NCI-H1092 (cell line): Measurements from ENCODE around the gene HTR7.

ENCODE experiments used
- DNase-seq: peaks from one replicate; lab custom pipeline; 2025; lab: John Stamatoyannopoulos, UW

Gene HTR7

DNA sequence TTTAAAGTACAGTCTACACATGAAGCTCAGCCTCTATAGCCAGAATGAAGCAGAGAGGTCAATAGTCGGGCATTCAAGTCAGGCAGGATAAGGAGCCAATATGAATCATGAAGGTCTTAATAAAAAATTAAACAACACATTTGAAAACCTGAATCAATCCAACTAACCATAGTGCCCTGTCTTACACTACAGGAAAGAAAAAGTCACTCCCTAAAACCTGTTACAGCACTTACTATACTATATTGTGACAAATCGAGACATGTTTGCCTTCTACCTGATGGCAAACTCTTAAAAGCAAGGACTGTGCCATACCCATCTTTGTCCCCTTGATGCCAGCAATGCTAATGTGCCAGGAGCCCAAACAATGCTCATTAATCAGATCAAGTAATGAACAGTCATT, 117.6 kb downstream of the HTR7 start:
- DNase-seq, result no peak

DNA sequence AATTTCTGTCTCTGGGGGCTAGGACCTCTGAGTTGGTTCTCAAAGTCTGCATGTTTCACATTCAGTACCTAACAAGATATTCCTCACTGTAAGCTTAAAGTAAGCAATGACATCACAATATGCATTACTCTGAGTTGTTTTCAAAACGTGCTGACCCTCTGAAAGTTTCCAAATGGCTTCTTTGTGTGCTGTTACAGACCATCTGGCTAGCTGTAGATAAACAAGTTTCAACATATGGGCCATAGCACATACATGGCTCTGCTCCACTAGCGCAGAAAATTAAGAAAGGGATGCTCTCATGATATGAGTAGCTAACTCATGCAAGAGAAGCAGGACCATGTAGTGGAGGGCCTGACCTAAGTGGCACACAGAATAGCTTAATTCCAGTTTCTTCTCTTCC, 119.0 kb downstream of the HTR7 start:
- DNase-seq, result no peak

DNA sequence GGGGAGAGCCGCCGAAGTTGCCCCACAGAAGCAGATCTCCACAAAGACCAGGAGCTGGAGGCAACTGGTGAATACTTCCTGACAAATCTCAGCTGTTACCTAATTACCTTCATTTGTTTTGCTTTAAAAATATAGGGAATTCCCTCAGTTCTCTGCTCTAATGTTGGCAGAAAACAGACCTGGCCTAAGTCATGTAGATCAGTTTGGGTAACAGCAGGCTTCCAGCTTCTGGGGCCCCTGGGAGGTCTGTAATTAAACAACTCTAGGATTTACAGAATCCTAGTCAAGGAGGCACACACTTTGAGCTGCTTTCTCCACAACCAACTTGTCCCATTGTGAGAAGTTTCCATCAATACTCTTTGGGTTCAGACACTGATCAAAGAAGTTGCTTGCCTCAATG, 123.4 kb downstream of the HTR7 start:
- no peak for DNase-seq

DNA sequence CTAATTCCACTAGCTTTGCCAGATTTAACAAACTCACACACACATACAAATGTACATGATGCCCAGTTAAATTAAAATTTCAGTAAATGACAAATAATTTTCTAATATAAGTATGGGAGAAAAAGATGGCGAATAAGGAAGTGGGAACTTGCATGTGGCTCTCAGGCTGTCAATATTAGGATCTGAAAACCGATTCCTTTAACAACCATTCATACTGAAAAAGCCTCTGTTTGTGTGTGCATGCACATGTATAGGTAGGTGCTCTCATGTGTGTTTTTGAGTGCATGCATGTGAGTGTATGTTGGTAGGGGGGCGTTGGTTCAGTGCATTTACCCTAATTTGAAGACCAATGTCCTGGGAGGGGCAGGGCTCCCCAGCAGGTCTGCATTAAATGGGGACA, 125.3 kb downstream of the HTR7 start:
- no peak for DNase-seq

DNA sequence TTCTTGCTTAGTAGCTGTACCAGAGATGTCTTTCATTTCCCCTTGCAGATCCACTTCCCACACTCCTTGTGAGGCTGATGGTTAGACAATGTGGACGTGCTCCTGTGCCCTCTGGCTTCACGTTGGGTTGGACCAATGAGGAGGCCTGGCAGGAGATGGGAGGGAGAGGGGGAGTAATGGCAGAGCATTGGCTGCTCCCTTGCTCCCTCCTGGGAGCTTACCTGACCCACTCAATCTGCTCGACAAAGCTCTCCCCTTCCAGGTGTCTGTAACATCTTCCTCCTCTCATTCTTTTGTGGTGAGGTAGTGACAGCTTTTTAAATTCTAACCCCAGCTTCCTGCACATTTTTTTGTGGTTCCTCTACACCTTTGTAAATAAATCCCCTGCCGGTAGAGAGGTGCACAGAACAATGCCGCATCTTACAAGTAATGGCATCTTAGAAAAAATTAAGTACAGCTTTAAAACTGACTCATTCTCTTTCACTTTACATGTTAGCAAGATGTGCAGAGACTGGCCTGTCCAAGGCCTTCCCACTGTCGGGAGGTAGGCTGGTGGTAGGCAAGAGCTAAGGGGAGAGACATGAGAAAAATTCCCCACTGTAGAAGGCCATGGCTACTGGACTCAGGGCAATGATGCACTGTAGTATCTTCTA, 134.3 kb downstream of the HTR7 start:
- DNase-seq, result no peak

DNA sequence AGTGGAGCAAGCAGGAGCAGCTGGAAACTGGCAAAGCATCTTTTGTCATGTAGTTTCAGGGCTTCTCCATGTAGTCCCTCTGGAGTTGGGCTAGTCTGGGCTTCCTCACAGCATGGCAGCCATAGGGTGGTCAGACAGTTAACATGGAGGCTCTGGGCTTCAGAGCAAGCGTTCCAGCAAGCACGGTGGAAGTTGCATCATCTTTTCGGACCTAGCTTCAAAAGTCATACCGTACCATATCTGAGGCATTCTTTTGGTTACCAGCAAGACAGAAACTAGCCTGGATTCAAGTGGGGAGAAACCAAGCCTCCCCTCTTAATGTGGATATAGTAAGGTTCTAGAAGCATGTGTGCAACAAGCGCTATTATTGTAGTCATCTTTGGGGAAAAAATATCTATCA, 135.0 kb downstream of the HTR7 start:
- DNase-seq, result no peak

DNA sequence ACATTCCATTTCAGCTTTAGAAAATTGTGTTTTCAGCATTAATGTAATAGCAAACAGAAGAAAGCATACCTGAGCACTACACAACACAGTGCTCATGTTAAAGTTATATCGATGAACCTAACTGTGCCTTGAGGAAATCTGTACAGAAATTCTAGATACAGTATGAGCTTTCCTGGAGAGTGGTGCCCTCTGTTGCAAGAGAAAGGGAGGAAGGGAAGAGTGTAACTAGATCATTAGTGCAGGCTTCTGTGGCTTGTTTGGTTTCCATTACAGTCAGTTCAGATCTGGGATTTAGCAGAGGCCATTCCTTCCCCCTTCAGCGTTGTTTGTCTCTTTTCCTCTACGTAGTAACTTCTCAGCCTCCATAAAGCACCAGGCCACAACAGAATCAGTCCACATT, 139.7 kb downstream of the HTR7 start:
- DNase-seq, result no peak

DNA sequence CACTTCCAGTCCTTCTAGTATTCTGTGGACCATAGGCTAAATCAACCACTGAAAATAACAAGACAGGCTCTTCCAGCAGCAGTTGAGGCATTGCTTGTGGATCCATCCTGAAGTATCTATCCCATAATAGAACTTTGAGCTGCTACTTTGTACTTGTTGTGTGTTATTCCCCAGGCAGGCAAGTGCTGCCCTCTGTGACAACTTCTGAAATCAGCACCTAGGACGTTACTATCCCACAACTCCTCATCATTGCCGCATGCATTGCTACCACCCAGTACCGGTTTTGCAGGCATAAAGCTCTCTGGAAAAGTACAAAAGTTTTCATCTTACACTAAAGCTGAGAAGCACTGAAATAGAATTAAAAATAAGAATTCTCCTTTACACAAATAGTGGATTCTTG, 145.3 kb downstream of the HTR7 start:
- no peak for DNase-seq

DNA sequence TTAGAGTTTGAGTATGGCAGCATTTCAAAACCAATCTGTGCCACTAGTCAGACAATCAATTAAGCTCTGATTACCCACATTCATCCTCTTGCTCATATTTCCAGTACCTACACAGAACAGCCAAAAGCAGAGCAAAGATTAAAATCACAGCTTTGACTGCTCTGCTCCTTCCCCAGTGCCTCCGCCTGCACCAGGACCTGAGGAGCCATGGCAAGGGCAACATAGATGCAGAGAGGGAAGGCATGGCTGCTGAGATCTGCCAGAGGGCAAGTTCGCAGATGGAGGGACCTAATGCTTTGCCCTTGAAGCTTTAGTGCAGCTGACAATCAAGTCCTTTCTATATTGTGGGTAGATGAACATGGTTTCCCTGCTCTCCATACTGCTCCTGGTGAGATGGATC, 148.1 kb downstream of the HTR7 start:
- no peak for DNase-seq

DNA sequence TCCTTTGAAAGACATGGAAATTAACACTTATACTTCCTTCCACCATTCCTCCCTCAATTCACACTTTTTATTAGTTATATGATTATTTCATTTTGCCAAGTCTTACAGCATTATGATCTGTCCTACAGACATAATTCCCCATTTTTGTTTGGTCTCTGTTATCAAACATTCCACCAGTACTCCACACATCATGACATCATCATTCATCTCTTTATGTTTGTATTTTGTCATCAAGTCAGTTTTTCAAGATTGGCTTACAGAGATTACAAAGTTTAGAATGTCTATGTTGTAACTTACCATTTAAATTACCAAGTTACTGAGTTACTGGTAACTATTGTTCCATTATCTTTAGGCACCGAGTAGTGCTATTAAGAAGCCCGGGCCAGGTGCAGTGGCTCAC, 150.2 kb downstream of the HTR7 start:
- DNase-seq, result no peak

DNA sequence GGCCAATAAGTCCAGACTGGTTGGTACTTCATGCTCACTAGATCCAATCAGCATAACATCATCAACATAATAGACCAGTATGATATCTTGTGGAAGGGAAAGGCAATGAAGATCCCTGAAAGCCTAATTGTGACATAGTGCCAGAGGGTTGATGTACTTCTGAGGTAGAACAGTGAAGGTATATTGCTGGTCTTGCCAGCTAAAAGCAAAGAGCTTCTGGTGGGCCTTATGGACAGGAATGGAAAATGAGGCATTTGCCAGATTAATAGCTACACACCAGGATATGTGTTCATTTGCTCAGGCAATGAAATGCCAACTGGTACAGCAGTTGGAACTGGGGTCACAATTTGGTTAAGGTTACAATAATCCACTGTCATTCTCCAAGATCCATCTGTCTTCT, 156.4 kb downstream of the HTR7 start:
- DNase-seq, result no peak

DNA sequence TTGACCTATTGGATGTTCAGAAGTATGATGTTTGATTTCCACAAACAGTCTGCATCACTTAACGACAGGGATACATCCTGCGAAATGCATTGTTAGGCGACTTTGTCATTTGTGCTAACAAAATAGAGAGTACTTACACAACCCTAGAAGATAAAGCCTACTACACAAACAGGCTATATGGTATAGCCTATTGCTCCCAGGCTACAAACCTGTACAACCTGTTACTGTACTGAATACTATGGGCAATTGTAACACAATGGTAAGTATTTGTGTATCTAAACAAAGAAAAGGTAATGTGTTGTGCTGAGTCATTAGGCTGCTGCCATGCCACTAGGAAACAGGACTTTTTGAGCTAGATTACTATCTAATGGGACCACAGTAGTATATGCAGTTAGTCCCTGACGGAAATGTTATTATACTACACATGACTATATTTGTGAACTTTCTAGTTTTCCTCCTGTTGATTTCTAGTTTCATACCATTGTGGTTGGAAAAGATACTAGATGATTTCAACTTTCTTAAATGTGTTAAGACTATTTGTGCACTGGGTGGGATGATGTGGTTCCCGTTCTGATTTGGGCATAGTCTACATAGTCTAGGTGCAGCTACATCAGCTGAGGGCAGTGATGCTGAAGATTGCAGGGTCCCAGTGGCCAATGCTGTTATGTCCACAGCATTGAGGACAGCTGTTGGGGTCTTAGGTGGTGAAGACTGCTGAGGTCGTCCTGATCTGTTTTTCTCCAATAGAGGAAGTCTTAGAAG, 161.7 kb downstream of the HTR7 start:
- DNase-seq, result no peak
